Right lung (tissue), 5 donors: ENCODE results near the gene ADISSP. TPM values are rescaled to one million over a fixed set of nuclear protein-coding genes. Genes with fewer than 3 reads are reported as not detected.
"Not testable (repeated sequence)": the region's sequence is repeated elsewhere in the genome, so short reads cannot be mapped to it uniquely, and the experiment has no call there.

Source experiments
- DNase-seq, 2 donors: peaks; one replicate each; pipeline ENCODE4 v3.0.0-alpha.2; 2013
- polyA plus RNA-seq, 5 donors: library from polyadenylated mRNA; unstranded; fragments of 120-200 nt; gene quantifications; one replicate each; pipeline versions ENCODE4 v1.2.1 to v1.2.3, GENCODE V29; 2013; ENCODE audit warnings: inconsistent platforms in 1 of 5, low replicate concordance in 1 of 5; ENCODE audit not compliant: insufficient read length in 5 of 5, insufficient read depth in 1 of 5

The ADISSP gene
- polyA plus RNA-seq, 5 donors: 17.7 to 44.5 (median 23.2) TPM

DNA sequence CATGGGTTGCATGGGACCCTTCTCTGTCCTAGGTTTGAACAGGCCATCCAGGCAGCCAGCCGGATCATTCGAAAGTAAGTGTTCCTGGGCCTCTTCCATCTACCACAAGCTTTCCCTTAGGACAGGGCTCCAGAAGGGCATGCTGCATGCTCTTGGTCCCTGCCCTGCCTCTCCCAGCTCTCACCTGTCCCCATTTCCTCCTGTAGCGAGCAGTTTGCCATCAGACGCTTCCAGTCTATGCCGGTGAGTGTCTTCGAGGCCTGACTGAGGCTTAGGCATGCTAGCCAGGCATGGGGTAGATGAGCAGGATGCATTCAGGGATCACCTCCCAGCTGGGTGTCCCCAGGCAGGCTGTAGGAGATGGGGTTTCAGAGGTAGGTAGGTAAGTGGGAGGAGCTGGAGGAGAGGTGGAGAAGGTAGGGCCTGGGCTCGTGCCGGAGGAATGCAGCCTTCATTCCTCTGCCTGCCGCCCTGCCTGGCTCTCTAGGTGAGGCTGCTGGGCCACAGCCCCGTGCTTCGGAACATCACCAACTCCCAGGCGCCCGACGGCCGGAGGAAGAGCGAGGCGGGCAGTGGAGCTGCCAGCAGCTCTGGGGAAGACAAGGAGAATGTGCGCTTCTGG lies 32.8 kb upstream of the ADISSP start:
- no peak for DNase-seq

DNA sequence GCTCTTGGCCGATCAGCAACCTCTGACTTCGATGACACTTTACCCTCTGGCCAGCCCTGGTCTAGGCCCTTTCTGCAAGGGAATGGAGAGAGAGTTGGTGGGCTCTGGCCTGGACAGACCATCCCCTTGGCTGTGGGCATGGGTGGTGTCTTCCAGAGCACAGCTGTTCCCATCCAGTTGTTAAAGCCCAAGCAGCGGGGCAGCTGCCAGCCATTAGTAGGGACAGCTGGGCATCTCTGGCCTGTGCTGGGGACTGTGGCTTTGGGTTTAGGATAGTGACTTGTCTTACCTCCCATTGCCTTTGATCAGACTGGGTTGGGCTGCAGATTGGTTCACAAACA lies 31.3 kb upstream of the ADISSP start:
- no peak for DNase-seq

DNA sequence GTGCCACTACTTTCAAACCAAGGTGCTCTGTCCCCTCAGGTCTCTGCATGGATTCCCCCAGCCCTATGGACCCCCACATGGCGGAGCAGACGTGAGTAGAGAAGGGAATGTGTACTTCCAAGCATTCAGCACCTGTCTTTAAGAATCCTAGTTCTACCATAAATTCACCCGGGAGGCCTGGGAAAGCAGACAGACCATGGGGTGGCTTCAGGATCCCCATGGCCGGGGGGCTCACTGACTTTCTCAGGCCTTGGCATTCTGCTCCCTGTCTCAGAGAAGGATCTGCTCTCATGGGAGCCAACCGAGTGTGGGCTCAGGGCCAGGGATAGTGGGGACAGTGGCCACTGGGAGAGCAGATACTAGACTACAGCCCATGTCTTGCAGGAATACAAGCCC lies 30.8 kb upstream of the ADISSP start:
- DNase-seq: no peak

DNA sequence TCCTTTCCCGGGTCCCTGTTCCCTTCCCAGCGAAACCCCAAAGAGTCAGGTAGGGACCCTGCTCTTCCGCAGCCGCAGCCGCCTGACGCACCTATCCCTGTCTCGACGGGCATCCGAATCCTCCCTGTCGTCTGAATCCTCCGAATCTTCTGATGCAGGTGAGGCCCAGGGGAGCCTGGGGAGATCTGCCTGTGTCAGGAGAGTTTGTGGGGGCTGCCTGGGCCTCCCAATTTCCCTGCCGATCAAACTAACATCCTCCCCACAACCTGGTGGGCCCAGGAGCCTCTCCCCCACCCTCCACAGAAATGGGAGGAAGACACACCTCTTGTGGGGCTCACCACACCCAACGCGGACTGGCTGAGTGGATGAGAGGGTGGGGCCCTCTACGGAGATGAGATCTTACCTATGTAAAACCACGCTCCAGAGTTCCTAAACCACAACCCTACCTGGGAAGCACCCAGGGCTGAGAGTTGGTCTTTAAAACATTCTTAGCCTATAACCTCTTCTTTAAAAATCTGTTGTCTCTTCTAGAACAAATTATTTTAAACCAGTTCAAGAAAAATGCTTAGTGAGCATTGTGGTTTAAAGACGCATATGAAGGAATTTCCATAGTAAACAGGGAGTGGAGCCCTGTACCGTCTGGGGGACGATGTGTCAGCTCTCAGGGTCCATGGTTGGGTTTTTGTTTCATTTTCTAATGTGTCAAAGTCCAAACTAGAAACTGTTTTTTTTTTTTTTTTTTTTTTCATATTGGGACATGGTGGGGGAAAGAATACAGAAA lies 30.2 kb upstream of the ADISSP start:
- no peak for DNase-seq

DNA sequence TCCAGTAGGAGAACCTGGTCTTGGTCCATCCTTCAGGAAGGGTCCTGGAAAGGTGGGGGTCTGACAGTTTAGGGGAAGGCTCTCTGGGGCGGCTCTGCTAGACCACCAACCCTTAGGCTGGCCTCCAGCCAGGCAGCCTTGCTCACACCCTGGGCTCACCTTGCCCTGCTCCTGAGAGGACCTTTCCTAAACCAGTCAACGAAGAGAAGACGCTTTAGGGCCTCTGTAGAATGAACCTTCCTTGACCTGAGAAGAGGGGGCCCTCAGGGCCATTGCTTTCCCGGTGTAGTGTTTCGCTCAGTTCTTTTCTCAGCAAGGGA lies 29.6 kb upstream of the ADISSP start:
- DNase-seq: no peak

DNA sequence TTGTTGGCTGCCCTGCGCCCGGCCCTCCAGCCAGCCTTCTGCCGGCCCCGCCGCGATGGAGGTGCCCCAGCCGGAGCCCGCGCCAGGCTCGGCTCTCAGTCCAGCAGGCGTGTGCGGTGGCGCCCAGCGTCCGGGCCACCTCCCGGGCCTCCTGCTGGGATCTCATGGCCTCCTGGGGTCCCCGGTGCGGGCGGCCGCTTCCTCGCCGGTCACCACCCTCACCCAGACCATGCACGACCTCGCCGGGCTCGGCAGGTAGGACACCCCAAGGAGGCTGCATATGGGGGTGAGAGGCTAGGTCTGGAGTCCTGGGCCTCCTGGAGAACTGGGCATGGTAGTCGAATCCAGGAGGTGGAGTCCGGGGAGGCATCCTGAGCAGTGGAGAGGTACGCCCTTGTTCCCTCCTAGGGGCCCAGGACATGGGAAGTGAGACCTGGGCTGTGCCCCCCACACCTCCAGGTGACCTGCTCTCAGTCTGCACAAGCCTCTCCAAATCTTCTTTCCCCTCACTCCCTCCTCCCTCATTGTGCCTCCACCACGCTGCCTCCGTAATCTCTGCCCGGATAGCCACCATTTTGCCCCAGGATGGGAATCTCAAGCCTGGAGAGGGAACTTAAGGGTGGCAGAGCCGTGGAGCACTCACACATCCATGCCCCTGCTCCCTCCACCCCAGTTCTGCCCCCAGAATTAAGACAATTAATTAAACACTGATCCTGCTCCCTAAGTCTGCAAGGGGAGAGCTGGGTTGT lies 29.1 kb upstream of the ADISSP start:
- no peak for DNase-seq

DNA sequence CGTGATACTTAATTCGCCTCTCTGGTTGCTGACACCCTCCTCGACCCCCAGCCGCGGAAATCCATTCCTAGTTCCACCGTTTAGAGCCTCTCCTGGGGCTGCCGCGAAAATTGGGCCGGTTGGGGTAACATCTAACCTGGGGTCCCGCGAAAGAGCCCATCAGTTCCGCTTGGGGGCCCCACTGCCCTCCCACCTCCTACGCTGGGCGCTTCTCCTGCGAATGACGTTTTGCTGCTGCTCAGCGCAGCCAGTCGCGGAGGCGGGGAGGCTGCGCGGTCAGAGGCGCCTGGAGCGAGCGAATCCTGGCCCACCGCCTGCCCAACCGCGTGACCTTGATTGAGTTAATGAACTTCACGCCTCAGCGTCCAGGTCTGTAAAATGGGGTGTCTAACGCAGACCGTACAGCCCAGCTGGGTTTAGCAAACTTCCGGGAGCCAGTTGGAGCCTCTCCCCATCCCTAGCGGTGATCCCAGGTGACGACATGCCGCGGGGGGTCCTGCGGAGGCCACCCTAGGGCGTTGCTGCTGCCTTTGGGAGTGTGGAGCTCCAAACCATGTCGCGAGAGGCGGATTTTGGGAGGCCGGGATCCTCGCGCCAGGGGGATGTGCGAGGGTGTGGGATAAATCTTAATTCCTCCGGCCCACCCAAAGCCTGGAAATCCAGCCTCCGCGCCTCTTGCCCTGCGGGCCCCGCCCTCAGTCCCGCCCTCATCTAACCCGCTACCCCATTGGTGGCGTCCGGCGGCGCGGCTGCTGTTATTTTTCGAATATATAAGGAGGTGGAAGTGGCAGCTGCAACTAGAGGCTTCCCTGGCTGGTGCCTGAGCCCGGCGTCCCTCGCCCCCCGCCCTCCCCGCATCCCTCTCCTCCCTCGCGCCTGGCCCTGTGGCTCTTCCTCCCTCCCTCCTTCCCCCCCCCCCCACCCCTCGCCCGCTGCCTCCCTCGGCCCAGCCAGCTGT lies 28.2 kb upstream of the ADISSP start, which contains the start of gene CDC25B:
TSS of gene CDC25B (plus strand) at position 800 of the 958 bp plus-strand sequence. CDS start 222 bp downstream, outside the sequence.
- DNase-seq: peak; percentile 91 to 92

DNA sequence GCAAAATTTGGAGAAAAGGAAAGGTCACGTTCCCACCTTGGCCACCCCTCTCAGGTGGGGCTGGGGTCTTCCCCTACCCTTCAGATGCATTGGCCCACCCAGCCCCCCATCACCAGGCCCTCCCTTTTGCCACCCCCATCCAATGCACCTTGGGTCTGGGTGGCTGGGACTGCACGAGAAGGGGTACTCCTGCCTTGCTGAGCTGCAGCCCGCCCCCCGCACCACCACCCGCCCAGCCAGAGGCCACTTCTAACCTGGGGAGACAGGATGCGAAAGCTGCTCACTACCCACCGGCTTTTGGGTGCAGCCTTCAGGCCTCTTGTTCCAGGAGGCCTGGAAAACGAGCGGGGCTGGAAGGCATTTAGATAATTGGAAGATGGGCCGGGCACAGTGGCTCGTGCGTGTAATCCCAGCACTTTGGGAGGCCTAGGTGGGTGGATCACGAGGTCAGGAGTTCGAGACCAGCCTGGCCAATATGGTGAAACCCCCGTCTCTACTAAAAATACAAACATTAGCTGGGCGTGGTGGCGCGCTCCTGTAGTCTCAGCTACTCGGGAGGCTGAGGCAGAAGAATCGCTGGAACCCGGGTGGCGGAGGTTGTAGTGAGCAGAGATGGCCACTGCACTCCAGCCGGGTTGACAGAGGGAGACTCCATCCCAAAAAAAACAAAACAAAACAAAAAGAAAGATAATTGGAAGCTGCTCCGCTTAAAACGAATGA lies 27.3 kb upstream of the ADISSP start:
- DNase-seq: no peak

DNA sequence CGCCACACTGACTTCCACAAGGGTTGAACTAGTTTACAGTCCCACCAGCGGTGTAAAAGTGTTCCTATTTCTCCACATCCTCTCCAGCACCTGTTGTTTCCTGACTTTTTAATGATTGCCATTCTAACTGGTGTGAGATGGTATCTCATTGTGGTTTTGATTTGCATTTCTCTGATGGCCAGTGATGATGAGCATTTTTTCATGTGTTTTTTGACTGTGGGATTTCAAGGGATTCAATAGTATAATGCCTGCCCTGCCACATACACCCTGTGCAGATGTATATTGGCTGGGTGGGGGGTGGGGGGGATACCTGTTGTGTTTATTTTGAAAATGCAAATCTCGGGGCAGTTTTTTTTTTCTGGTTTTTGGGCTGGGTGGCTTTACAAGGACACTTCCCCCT lies 26.6 kb upstream of the ADISSP start:
- DNase-seq: not testable (repeated sequence)

DNA sequence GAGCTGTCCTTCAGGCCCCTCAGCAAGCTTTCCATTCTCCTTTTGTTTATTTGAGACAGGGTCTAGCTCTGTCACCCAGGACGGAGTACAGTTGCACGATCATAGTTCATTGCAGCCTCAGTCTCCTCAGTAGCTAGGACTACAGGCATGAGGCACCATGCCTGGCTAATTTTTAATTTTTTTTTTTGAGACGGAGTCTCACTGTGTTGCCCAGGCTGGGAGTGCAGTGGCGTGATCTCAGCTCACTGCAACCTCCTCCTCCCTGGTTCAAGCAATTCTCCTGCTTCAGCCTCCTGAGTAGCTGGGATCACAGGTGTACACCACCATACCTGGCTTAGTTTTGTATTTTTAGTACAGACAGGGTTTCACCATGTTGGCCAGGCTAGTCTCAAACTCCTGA lies 21.6 kb upstream of the ADISSP start:
- not testable (repeated sequence) for DNase-seq

DNA sequence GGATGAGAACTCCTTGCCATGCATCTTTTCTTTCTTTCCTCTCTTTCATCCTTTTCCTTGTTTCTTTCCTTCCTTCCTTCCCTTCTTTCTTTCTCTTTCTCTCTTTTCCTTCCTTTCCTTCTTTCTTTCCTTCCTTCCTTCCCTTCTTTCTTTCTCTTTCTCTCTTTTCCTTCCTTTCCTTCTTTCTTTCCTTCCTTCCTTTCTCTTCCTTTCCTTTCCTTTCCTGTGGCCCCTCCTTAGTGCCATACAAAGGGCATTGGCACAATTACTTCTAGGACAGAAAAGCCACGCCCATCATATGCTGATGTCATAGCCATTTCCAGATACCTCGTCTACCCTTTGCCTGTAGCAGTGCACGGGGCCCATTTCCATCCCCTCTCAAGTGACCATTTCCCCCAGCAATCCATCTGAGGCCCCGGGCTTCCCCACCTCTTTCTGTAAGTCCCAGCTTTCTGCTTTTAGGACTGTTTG lies 21.2 kb upstream of the ADISSP start:
- DNase-seq: no peak

DNA sequence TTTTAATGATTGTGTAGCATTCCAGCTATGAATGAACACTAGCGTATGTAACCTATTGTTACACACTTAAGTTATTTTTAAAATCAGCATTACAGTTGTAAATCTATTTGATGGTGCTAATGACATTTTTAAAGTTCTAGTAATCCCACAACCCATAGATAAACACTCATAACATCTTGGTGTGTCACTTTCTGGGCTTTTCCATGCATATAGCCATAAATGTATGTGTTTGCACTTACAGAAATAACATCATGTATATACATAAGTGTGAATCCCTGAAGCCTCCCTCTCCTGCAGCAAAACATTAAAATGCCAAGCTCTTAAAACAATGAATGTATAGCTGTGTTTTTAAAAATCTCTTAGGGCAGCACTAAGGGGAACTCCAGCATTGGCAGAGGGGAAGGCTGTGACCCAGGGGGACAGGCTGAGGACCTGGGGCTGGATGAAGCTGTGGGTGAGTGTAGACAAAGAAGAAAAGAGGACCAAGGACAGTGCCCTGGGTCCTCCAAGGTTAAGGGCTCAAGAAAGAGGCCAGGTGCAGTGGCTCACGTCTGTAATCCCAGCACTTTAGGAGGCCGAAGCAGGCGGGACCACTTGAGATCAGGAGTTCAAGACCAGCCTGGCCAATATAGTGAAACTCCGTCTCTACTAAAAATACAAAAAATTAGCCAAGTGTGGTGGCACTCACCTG lies 19.9 kb upstream of the ADISSP start:
- no peak for DNase-seq

DNA sequence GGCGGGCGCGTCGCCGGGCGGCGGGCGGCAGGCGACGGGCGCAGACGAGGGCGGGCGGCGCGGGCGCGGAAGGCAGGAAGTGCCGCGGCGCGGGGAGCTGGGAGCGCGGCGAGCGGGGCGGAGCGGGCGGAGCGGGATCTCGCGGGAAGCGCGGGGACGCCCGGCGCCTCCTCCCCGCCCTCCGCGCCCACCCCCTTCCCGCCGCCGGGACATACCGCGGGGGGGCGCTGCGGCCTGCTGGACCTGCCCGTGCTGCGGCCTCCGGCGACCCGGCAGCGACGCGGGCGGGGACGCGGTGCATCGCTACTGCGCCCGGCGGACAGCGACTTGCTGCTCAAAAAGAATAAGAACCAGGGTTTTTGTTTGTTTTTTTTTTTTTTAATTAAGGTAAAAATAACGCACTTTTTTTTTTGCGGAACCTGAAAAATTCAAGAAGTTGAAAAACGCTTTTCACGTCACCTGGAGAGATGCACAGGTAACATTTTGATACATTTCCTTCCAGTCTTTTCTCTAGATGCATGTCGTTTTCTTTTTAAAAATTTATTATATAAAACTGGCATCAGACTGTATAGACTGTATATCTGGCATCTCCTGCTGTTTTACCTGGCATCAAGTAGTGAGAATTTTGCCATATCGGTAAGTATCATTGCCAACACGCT lies 19.2 kb upstream of the ADISSP start, which contains the start of gene CENPB:
TSS of gene CENPB (minus strand) at position 76 of the 659 bp plus-strand sequence. CDS start 257 bp downstream, outside the sequence.
- peak; percentile 86 to 89 for DNase-seq

DNA sequence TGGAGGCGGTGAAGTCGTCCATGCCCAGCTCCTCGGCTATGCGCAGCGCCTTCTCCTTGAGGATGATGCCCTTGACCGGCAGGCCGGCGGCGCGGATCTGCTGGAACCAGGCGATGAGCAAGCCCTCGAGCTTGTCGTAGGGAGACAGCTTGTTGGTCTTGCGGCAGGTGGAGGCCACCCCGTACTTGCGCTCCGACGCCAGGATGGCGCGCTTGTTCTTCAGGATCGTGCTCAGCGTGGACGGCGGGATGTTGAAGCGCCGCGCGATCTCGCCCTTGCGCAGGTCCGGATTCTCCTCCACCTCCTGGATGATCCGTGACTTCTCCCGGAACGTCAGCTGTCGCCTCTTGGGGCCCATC lies 18.6 kb upstream of the ADISSP start:
- no peak for DNase-seq

DNA sequence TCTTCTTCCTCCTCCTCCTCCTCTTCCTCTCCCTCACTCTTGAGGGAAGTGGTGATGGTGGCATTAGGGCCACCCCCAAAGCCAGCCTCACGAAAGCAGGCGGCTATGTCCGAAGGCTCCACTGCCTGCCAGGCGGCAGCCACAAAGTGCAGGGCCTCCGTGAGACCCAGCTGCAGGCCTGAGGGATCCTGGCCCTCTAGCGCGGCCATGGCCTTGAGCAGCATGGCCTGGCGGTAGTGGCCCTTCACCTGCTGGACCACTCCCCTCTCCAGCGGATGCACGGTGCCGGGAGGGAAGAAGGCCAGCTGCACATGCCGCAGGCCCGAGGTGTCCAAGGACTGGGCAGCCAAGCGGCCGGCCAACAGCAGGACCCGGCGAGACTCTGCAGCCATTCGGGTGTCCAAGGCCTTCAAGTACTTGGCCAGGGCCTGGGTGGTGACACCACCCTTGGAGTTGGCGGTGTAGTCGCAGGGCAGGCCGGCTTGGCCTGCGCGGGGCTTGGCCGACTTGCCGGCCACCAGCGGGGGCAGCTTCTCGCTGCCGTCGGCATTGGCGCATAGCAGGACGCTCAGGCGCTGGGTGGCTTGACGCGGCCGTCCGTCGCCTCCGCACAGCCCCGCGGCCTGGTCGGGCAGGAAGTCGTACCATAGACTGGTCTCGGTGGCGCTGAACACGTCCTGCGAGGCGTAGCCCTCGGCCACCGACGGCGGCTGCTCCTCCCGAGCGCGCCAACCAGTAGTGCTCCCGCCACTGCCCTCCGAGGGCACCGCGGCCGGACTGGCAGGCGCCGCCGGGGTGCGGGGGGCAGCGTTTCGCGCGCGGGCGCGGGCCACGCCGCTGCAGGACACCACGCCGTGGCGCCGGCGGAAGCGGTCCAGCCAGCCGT lies 17.9 kb upstream of the ADISSP start:
- no peak for DNase-seq

DNA sequence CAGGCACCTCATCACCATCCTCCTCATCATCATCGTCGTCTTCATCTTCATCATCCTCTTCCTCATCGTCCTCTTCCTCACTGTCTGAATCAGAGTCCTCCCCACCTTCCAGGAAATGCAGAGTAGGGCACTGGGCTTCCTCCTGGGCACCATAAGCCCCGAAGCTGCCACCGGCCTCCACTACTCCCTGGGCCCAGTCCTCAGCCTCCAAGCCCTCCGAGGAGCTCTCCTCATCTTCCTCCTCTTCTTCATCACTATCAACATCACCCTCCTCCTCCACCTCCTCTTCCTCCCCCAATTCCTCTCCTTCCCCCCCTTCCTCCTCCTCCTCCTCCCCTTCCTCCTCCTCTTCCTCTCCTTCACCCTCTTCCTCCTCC lies 17.3 kb upstream of the ADISSP start:
- DNase-seq: no peak

DNA sequence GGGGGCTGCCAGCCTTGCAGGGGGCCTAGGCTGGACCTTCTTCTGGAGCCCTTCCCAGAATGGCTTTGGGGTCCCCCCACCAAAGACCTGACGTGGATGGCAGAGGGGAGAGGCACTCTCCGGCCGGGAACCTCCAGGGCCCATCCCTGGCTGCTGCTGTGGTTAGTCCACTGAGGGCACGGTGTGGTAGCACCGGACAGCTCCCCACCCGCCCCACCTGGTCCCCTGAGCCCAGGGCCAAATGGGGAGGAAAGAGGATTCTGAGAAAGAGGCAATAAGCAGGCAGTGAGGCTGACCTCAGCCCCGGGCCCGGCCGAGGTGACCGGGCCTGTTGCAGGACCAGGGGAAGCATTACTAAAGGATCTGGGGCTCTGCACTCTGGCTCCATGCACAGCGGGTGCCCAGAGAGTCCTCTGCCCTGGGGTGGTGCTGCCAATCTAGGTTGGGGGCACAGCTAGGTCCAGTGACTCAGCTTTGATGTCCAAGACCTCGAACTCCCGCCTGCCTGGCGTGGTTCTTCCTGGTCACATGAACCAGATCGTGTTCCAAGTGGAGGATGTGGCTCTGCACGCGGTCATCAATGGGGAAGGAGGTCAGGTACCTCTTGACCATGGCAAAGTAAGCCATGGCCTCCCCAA lies 16.8 kb upstream of the ADISSP start:
- no peak for DNase-seq

DNA sequence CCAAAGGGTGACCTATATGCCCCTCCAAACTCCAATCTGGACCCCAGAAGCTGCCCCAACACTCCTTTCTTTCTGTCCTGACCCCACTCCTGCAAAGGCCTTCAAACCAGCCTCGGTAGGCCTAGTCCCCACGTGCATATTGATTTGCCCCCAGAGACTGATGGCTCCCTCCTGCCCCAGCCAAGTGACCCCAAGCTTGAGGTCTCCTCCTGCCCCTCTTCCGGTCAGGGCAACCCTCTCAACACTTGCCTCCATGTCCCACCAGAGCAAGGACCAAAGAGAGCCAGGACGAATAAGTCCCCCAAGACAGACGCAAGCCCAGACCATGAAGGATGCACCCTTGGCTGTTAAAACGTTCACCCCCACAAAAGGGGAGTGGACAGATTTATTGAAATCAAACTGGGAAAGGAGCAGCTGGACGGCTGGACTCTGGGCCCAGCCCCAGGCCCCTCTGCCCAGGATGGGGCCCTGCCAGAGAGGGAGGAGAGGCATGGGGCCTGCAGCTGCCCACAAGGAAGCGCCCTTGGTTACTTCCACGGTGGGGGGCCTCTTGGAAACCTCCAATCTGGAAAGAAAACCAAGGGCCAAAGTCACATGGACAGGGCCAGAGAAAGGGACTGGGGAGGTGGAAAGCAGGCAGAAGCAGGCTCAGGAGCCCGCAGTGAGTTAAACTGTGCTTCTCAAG lies 16.1 kb upstream of the ADISSP start:
- no peak for DNase-seq
